ENCODE measurements around the gene AMDHD1. TPM values are rescaled to one million over a fixed set of nuclear protein-coding genes. Genes with fewer than 3 reads are reported as not detected.

AMDHD1 gene
- total and polyA plus RNA-seq, 8 donors, result 0.74 to 2.4 (median 1.2) TPM

DNA sequence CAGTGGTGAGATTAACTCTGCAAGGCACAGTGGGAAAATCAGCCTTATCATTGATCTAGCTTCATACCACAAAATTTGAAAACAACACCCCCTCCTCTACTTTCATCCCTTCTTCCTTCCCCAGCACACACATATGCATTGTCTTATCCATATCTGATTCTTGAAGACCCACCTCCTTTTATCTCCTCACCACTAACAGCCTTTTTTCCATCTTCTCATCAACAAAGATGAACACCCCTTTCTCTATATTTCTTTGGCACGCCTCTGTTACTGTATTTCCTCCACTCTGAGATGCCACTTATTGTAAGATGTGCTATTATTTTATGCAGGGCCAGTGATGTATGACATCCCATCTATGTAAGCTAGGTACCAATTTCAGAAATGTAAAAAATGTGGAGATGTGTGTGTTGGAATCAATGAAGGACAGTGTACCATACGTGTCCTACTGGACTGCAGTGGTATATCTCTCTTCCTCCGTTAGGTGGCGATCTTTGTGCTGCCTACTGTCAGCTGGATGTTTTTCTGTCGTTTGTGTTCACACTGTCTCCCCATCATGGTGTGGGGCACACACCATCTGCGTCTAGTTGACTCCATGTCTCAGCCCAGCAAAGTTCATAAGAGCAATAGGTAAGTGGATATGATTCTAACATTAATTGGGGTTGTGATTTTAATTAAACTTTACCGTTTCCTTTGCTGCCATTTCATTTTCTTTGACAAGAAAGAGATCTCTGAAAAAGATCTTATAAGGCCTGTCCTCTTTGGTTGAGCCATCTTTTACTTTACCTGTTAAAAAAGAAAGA lies 24.7 kb upstream of the AMDHD1 start:
- Histone ChIP-seq H3K27me3 (no peaks in the 10 kb centered on the region), H3K4me1 (no peaks in the 10 kb centered on the region), H3K4me3 (no peak overlapping the region), H3K36me3 (no peaks in the 10 kb centered on the region), H3K27ac (no peak overlapping the region), H3K9me3 (no peaks in the 10 kb centered on the region)
- DNase-seq, result peak in 2 of 4 donors; percentile 12 to 44
- TF ChIP-seq, protein P1, sequence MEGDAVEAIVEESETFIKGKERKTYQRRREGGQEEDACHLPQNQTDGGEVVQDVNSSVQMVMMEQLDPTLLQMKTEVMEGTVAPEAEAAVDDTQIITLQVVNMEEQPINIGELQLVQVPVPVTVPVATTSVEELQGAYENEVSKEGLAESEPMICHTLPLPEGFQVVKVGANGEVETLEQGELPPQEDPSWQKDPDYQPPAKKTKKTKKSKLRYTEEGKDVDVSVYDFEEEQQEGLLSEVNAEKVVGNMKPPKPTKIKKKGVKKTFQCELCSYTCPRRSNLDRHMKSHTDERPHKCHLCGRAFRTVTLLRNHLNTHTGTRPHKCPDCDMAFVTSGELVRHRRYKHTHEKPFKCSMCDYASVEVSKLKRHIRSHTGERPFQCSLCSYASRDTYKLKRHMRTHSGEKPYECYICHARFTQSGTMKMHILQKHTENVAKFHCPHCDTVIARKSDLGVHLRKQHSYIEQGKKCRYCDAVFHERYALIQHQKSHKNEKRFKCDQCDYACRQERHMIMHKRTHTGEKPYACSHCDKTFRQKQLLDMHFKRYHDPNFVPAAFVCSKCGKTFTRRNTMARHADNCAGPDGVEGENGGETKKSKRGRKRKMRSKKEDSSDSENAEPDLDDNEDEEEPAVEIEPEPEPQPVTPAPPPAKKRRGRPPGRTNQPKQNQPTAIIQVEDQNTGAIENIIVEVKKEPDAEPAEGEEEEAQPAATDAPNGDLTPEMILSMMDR (IDR thresholded peaks at IDR 0.05), result peak; percentile 75 to 77
- intact Hi-C loops (cut with DNase I), result loop anchor here in 1 of 2 donors (10.0 kb wide), 1 partner anchor 76 kb away; the partner anchor contains the start of gene HAL
- ATAC-seq, result peak; percentile 99

DNA sequence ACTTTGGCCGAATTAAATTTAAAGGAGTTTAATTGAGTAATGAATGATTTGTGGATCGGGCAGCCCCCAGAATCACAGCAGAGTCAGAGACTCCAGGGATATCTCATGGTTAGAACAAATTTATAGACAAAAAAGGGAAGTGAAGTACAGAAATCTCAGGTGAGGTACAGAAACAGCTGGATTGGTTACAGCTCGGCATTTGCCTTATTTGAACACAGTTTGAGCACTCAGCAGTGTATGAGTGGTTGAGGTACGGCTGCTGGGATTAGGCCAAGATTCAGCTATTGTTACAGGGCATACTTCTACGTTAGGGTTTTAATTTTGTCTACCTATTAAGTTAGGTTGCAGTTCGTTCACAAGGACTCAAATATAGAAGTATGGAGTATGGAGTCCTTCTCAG lies 24.0 kb upstream of the AMDHD1 start:
- no peak for DNase-seq
- H3K36me3 ChIP-seq, result no peaks in the 10 kb centered on the region
- intact Hi-C loops (cut with DNase I), result loop anchor here in 1 of 2 donors (10.0 kb wide), 1 partner anchor 76 kb away; the partner anchor contains the start of gene HAL
- no peaks in the 10 kb centered on the region for H3K9me3 ChIP-seq
- no peak overlapping the region for H3K27ac ChIP-seq
- no peaks in the 10 kb centered on the region for H3K4me1 ChIP-seq
- H3K4me3 ChIP-seq, result no peak overlapping the region
- H3K27me3 ChIP-seq, result no peaks in the 10 kb centered on the region
- peak; percentile 55 for ATAC-seq
- TF ChIP-seq, protein P1 (IDR thresholded peaks at IDR 0.05), result no peak

DNA sequence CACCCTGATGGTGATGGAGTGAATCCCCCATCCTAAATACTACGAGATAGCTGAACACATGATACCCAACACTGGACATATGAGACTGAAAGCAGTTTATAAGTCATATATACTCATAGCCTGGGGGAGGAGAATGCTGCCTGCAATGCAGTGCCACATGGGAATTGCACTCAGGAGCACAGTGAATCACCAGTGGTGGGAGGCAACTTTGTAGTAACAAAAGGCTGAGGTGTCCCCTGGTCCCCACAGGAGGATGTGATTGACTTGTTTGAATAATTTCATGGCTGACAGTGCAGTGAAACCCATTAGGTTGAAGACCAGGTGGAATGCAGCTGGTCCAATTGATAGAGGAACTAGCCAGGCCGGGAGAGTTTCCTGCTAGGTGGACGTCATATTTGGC lies 20.9 kb upstream of the AMDHD1 start:
- intact Hi-C loops (cut with DNase I), result no loop called here
- ATAC-seq (no peak), DNase-seq (no peak)
- no peak overlapping the region for H3K4me3 ChIP-seq
- no peak overlapping the region for H3K27ac ChIP-seq
- H3K4me1 ChIP-seq, result no peaks in the 10 kb centered on the region
- TF ChIP-seq, protein P1 (IDR thresholded peaks at IDR 0.05), result no peak
- H3K27me3 ChIP-seq, result no peaks in the 10 kb centered on the region
- H3K9me3 ChIP-seq, result peaks cover 0 to 2% of the 10 kb centered on the region in 2 donors
- H3K36me3 ChIP-seq, result no peaks in the 10 kb centered on the region

DNA sequence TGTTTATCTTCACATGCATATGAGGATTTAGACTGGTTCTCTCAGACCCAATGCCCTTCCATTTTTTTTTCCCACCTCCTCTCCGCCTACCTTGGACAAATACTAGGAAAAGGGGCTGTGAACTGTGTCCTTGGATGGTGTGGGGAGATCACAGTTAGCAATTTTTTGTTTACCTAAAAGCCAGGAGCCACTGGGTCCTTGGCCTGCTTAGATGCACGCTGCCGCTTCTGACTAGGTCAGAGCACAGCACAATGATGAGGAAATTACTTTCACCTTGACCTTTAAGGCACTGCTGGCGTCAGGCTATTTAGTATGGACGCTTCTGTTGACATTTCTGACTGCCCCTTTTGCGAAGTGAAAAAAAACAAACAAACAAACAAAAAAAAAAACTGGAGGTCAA lies 2.6 kb upstream of the AMDHD1 start:
- Histone ChIP-seq H3K9me3 (no peaks in the 10 kb centered on the region), H3K4me3 (no peak overlapping the region), H3K27me3 (no peaks in the 10 kb centered on the region), H3K27ac (no peak overlapping the region), H3K36me3 (no peaks in the 10 kb centered on the region), H3K4me1 (peaks cover 0 to 14% of the 10 kb centered on the region in 2 donors)
- TF ChIP-seq, protein P1 (IDR thresholded peaks at IDR 0.05), result no peak
- DNase-seq, result no peak
- intact Hi-C loops (cut with DNase I), result no loop called here
- no peak for ATAC-seq

DNA sequence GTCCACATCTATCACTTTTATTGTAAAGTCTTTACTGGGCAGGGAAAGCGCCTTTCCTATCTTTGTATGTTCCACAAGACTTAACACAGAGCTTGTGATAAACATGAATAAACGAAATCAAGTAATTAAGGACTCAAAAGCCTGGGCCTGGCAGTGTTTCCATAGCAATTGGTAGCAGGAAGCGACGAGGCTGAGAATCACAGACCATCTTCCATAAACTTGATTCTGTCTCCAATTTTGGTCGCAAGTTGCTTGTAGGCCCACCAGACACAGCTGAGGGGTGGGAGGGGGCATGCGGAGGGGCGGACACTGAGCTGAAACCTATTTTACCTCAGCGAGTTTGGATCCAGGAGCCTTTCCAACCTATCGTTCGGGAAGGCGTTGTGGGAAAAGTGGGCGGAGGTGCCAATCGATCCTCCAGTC lies 1.0 kb upstream of the AMDHD1 start:
- ATAC-seq (no peak), DNase-seq (peak in 1 of 4 donors; percentile 1)
- TF ChIP-seq, protein P1 (IDR thresholded peaks at IDR 0.05), result no peak
- H3K9me3 ChIP-seq, result no peaks in the 10 kb centered on the region
- no peaks in the 10 kb centered on the region for H3K36me3 ChIP-seq
- no peaks in the 10 kb centered on the region for H3K27me3 ChIP-seq
- intact Hi-C loops (cut with DNase I), result no loop called here
- peak overlapping the region in 1 of 2 donors; percentile 82 for H3K27ac ChIP-seq
- H3K4me3 ChIP-seq, result peak overlapping the region; percentile 51 to 84
- peaks cover 0 to 14% of the 10 kb centered on the region in 2 donors for H3K4me1 ChIP-seq

Measured in left lung (tissue), 10 donors.